HG03039 (cell line): ENCODE measurements around the gene COG1.

Source experiments
- ATAC-seq: cut with Tn5 transposase; IDR thresholded peaks from one replicate; pipeline ENCODE4 v1.9.1; 2021; ENCODE audit warnings: mild to moderate bottlenecking, moderate library complexity; ENCODE audit not compliant: unreplicated experiment

COG1 gene

GRCh38 chr17:73224663-73225305 is 31.9 kb downstream of the COG1 start:
- ATAC-seq = no peak

- no peak for ATAC-seq
Observed at GRCh38 chr17:73226556-73227172, 33.8 kb downstream of the COG1 start.

GRCh38 chr17:73227379-73227778 is 34.5 kb downstream of the COG1 start:
- ATAC-seq = no peak

- ATAC-seq = no peak
Observed at GRCh38 chr17:73227944-73228343, 35.1 kb downstream of the COG1 start.

- no peak for ATAC-seq
Observed at GRCh38 chr17:73228748-73229236, 35.9 kb downstream of the COG1 start.

GRCh38 chr17:73230088-73230487 is 37.2 kb downstream of the COG1 start:
- ATAC-seq = no peak

- ATAC-seq = no peak
Observed at GRCh38 chr17:73231395-73231794, 38.5 kb downstream of the COG1 start.

GRCh38 chr17:73231841-73232586 is 39.2 kb downstream of the COG1 start:
- peak; percentile 75 for ATAC-seq

- peak; percentile 25 for ATAC-seq
Observed at GRCh38 chr17:73232587-73233373, 39.9 kb downstream of the COG1 start.

- ATAC-seq = no peak
Observed at GRCh38 chr17:73234736-73235135, 41.9 kb downstream of the COG1 start.

- no peak for ATAC-seq
Observed at GRCh38 chr17:73237714-73238113, 44.9 kb downstream of the COG1 start.

GRCh38 chr17:73240561-73240960 is 47.7 kb downstream of the COG1 start:
- no peak for ATAC-seq

- ATAC-seq = no peak
Observed at GRCh38 chr17:73247726-73248125, 54.9 kb downstream of the COG1 start.

- no peak for ATAC-seq
Observed at GRCh38 chr17:73248532-73248931, 55.7 kb downstream of the COG1 start.

- no peak for ATAC-seq
Observed at GRCh38 chr17:73249700-73250099, 56.8 kb downstream of the COG1 start.

GRCh38 chr17:73250851-73251640 is 58.2 kb downstream of the COG1 start:
- no peak for ATAC-seq

GRCh38 chr17:73251871-73252270 is 59.0 kb downstream of the COG1 start:
- ATAC-seq = no peak

- ATAC-seq = no peak
Observed at GRCh38 chr17:73255671-73256181, 62.9 kb downstream of the COG1 start.

GRCh38 chr17:73256220-73256619 is 63.4 kb downstream of the COG1 start:
- no peak for ATAC-seq

GRCh38 chr17:73257516-73257915 is 64.7 kb downstream of the COG1 start:
- ATAC-seq = no peak
